Measurements from ENCODE around the gene ACTN1. TPM values are rescaled to one million over a fixed set of nuclear protein-coding genes. Genes with fewer than 3 reads are reported as not detected.

ACTN1 gene
- total RNA-seq, 1 experiment from 2014 or later = 231 TPM

DNA sequence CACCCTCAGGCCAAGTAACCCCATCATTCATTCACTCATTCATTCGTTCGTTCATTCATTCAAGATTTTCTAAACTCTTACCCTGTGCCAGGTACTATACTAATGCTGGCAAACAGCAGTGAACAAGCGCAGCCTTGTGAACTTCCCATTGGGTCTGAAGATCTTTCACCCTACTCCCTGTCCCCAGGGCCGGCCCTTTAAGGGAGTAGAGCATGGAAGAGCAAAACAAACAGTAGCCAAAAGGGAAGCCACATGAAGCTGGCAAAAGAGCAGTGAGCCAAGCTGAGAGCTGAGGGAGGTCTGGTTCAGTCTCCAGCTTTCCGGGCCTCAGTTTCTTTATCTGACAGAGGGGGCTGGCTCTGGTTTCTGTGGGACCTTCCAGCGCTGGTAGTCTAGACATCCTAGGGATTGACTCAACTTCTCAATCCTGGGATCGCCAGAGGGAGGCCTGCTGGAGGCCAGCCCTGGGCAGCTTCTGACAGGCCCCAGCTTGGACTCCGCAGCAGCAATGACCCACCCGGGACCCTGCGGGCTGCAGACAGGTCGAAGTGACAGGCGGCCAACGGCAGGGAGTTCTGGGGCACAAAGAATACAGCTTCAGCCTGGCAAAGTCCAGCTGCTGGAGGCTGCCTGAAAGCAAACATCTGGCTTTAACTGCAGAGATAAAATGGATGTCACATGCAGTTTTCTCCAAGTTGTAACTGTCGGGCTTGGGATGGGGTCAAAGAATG lies 27.1 kb downstream of the ACTN1 start:
- no peak for DNase-seq (ENCODE audit: low read depth)

DNA sequence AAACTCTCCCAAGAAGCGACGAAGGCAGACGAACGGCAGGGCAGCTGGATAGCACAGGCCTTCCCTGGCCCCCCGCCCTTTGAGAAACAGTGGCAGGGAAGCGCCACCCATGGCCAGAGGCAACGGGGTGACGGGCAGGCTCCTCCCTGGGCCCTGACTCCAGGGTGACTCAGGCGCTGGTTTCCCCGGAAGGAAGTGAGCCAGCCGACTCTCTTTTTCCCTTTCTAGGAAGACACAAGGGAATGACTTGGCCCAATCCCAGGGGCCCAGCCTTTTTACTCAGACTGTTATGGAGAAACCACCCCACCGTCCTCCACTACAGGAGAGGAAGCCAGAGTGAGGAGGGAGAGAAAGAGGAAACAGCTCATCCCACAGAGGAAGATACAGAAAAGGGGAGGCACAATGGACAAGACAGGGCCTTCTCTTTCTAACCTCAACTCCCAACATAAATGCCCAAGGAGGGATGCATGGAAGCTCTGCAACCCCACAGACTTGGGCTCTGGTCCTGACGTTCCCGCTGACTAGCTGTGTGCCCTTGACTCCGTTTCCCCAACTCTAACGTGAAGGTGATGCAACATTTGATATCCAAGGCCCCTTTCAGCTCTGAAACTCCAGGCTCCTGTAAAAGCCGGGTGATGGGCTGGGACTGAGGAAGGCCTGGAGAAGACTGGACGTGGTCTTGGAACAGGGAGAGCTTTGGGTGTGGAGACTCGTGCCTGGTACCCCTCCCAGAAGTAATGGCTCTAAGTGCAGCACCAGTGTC lies 27.9 kb downstream of the ACTN1 start:
- peak; percentile 100 for DNase-seq (ENCODE audit: low read depth)

- DNase-seq (ENCODE audit: low read depth) = peak; percentile 43
Measured at GRCh38 chr14:68950111-68950510, 29.0 kb downstream of the ACTN1 start.

DNA sequence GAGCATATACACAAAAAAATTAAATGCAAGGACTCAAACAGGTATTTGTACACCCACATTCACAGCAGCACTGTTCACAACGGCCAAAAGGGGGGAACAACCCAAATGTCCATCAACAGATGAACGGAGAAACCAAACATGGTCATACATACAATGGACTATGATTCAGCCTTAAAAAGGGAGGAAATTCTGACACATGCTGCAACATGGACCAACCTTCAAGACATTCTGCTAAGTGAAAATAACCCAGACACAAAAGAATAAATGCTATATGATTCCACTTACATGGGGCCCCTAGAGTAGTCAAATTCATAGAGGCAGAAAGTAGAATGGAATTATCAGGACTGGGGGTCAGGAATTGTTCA lies 29.5 kb downstream of the ACTN1 start:
- no peak for DNase-seq (ENCODE audit: low read depth)

DNA sequence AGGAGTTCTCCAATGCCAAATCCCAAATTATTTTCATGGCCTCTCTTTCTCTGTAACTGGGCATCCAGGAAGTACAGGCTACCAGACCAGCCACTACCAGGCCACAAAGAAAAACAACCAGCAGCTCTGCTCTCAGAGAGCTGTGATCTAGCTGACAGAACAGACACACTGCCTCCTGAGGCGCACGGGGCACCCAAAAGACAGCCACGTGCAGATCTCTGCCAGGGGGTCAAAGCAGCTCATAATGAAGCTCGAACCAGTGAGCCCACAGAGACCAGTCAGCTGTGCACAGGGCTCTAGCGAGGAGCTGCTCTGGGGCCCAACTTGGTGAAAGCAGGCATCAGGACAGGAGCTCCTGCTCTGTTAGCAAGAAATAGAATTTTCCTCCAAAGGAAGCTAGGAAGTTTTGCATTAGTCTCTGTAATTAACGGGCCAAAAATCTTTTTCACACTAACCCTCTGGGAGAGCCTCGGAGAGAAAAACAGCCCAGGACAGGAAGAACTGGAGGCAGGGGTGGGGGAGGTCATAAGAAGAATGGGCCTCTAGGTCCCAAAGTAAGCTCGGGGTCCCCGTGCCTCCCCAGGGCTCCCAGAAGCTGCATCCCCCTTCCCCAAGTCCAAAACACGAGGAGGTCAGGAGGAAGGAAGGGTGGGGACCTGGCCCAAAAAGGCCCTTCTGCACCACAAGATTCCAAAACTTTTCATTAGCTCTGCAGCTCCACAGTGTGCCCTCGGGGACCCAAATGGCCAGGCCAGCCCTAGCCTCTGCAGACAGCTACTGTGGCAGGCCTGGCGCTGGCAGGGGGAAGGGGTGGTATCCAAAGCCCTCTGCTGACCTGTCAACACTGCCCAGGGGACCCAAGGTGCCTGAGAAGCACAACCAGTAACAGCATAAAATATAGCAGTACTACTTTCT lies 30.2 kb downstream of the ACTN1 start:
- peak; percentile 60 for DNase-seq (ENCODE audit: low read depth)

GRCh38 chr14:68947802-68948201 lies 31.3 kb downstream of the ACTN1 start:
- peak; percentile 72 for DNase-seq (ENCODE audit: low read depth)

DNA sequence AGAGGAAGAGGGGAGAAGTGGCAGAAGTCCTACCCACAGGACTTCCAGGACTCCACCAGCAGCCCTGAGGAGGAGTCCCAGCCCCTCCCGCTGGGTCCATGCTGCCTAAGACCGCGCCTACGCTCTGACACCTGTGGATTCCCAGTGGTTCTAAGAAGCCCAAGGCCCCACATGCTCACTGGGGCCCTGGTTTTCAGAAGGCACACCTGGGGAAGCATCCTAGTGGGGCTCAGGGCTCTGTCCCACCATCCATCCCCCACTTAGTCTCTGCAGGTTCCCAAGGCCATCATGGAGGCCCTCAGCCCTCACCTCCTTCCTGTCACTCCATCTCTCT lies 32.6 kb downstream of the ACTN1 start:
- DNase-seq (ENCODE audit: low read depth) = no peak

- DNase-seq (ENCODE audit: low read depth) = no peak
Measured at GRCh38 chr14:68945585-68946488, 33.3 kb downstream of the ACTN1 start.

DNA sequence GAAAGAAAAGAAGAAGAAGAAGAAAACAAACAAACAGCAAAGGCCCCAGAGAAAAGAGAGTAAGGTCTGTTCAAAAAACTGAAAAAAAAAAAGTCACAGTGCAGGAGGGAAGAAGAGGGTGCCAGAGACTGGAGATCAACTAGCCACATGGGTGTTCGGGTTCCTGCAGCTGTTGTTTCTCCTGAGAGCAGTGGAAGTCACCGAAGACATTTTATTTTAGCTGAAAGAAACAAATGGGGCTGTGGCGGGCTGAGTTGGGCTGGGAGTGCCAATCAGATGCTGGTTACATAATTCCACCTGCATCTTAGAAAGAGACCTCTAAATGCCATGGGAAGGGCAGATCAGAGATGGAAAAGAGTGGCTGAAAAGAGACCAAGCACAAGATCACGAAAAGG lies 33.9 kb downstream of the ACTN1 start:
- DNase-seq (ENCODE audit: low read depth) = no peak

- no peak for DNase-seq (ENCODE audit: low read depth)
Measured at GRCh38 chr14:68944162-68944561, 34.9 kb downstream of the ACTN1 start.

DNA sequence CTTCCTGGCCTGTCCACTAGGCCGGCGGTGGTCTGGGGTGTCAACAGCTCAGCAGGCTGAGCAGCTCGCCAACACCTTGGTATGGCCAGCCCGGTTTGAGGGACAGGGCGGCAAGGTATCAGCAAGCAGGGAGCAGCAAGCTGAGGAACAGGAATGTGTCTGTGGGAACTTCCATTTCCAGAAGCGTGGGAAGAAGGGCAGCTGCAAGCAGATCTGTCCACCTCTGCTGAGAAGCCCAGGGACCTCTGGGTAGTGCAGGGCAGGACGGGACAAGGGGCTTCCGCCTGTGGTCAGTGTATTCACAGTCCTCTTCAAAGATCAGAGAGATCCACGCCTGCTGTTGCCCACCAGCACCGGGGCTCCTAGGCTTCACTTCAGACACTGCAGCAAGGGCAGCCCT lies 36.0 kb downstream of the ACTN1 start:
- no peak for DNase-seq (ENCODE audit: low read depth)

GRCh38 chr14:68942296-68943035 lies 36.6 kb downstream of the ACTN1 start:
- no peak for DNase-seq (ENCODE audit: low read depth)

DNA sequence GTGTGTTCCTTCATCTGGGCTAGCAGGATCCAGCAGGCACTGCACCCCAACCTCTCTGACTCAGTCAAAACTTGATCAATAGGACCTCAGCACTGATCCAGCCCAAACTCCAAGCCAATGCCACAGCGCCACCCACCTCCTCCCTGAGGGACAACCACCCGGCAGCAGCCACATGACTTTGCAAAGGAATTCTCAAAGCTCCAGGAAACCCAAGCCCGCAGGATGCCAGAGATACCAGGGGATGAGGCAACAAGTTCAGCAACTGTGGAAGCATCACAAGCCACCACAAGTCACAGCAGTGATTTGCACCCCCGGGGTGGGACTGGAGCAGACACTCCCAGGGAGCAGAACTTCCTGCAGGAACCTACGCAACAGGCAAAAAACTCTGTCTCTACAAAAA lies 37.3 kb downstream of the ACTN1 start:
- peak; percentile 96 for DNase-seq (ENCODE audit: low read depth)

DNA sequence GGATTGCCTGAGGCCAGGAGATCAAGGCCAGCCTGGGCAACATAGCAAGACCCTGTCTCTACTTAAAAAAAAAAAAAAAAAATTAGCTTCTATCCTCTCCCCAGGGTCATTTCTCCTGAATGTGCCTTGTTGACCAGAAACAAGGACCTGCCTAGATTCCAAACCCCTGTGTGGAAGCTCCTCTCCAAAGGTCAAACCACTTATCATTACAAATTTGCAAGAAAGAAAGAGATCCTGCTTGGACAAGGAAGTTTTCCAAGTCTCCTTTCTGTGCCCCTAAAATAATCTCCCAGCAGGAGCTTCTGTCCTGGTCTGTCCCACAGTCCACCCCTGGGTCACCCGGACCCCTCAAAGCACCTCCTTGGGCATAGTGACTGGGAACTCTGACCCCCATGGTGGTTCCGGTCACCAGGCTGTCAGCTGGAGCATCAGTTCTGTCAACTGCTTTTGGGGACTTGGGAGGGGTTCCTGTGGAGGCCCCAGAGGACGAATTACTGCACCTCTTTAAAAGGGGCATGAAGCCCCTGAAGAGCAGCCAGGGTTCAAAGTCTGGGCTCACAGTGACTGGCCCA lies 38.4 kb downstream of the ACTN1 start:
- DNase-seq (ENCODE audit: low read depth) = no peak

DNA sequence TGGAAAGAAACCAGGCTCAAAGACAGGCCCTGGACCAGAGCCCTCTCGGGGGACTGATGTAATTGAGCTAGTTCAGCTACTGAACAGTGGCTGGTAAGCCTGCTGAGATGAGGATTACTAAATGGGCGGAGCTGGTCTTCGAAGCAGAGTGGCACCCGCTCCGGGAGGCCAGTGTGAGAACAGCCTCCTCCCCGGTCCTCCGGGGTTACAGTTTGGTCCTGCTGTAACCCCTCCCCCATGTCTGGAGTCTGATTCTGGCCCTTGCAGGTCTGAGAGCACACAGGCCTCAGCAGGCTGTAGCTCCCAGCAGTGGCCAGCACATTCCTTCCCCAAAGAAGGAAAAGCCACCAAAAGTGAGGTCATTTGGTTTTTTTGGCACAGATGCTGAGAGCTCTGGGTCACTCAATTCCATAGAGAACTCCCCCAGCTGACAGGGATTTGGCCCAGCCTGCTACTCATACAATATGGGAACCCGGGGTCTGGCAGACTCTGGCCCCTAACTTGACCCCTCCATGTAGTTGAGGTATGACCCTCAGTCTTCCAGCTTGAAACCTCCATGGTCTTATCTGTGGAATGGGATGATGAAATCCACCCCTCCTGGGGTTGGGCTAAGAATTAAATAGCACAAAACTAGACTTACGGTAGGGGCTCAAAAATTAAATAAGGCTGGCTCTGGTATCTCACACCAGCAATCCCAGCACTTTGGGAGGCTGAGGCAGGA lies 39.0 kb downstream of the ACTN1 start:
- DNase-seq (ENCODE audit: low read depth) = peak; percentile 98

DNA sequence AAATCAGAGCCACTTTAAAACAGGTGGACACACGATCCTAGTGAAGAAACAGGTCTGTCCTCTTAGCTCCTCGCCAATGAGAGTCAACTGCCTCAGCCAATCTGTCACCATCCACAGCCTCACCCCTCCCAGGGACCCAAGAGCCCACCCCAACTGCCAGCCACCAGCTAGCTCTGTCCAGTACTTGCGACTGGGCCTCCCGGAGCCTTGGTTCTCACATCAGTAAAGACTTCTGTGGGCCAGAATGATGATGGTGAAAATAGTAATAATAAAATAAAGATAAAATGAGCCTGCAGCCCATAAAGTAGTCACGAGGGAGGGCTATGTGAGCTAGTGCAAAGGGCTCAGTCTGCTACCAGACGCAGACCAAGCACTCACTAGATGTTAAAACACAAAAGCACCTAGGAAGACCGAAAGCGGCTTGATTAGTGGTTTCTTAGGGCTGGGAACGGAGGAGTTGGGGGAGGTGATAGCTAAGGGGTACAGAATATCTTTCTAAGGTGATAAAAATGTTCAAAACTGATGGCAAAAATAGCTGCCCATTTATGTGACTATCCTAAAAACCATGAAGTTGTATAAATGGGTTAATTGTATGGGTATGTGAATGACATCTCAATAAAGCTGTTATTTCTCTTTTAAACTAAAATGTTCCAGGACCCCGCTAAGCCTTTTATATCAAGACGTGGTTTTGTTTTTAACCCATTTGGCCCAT lies 39.8 kb downstream of the ACTN1 start:
- DNase-seq (ENCODE audit: low read depth) = no peak

GRCh38 chr14:68938271-68939150 lies 40.6 kb downstream of the ACTN1 start:
- DNase-seq (ENCODE audit: low read depth) = no peak
